Central memory CD8-positive, alpha-beta T cell (primary cell): ENCODE results near the gene CPSF6.
"Not testable (repeated sequence)": the region's sequence is repeated elsewhere in the genome, so short reads cannot be mapped to it uniquely, and the experiment has no call there.

Source experiments
- ATAC-seq: fragments of 150-1000 bp; cut with Tn5 transposase; replicated peaks from 2 replicates; pipeline ENCODE4 v1.10.0; 2022; ENCODE audit warnings: mild to moderate bottlenecking, moderate FRiP score, moderate number of reproducible peaks; ENCODE audit not compliant: poor library complexity, severe bottlenecking; ENCODE audit errors: extremely low read depth
- DNase-seq, 2 donors: peaks; one replicate each; pipeline ENCODE4 v3.0.0; 2021; ENCODE audit warnings: low spot score in 2 of 2
- H3K27ac Mint-ChIP-seq: one replicate; pipeline ENCODE4 v1.8.0; 2022; ENCODE audit warnings: low read depth, mild to moderate bottlenecking, moderate library complexity, mixed read lengths
- H3K27me3 Mint-ChIP-seq: one replicate; pipeline ENCODE4 v1.8.0; 2022; ENCODE audit warnings: mixed read lengths
- H3K36me3 Mint-ChIP-seq: one replicate; pipeline ENCODE4 v1.8.0; 2022; ENCODE audit warnings: mild to moderate bottlenecking, moderate library complexity, mixed read lengths; ENCODE audit not compliant: insufficient read depth
- H3K4me1 Mint-ChIP-seq: one replicate; pipeline ENCODE4 v1.8.0; 2022; ENCODE audit warnings: mixed read lengths
- H3K4me3 Mint-ChIP-seq: one replicate; pipeline ENCODE4 v1.8.0; 2022; ENCODE audit warnings: mild to moderate bottlenecking, moderate library complexity, mixed read lengths
- H3K9me3 Mint-ChIP-seq: one replicate; pipeline ENCODE4 v1.8.0; 2022; ENCODE audit warnings: mixed read lengths

The CPSF6 gene

GRCh38 chr12:69239352-69239921 is at the start of gene CPSF6:
TSS of gene CPSF6 (plus strand) at chr12:69239569. CDS start at chr12:69239647, 78 bp downstream.
- H3K36me3 Mint-ChIP-seq: peaks cover 20% of the 10 kb centered on the region
- peak within 1 kb of the TSS; percentile 99 for H3K27ac Mint-ChIP-seq
- H3K27me3 Mint-ChIP-seq: no peaks in the 10 kb centered on the region
- ATAC-seq (peak; percentile 90), DNase-seq (peak; percentile 91 to 92)
- peak within 1 kb of the TSS; percentile 100 for H3K4me3 Mint-ChIP-seq
- H3K9me3 Mint-ChIP-seq: no peaks in the 10 kb centered on the region
- peaks cover 38% of the 10 kb centered on the region for H3K4me1 Mint-ChIP-seq

GRCh38 chr12:69196302-69197288 is 42.8 kb upstream of the CPSF6 start:
- no peaks in the 10 kb centered on the region for H3K36me3 Mint-ChIP-seq
- H3K27ac Mint-ChIP-seq: no peak overlapping the region
- H3K4me3 Mint-ChIP-seq: no peak overlapping the region
- DNase-seq (no peak), ATAC-seq (no peak)
- no peaks in the 10 kb centered on the region for H3K4me1 Mint-ChIP-seq
- H3K27me3 Mint-ChIP-seq: no peaks in the 10 kb centered on the region
- peaks cover 29% of the 10 kb centered on the region for H3K9me3 Mint-ChIP-seq

GRCh38 chr12:69199976-69200375 is 39.4 kb upstream of the CPSF6 start:
- Mint-ChIP-seq H3K9me3 (peaks cover 33% of the 10 kb centered on the region), H3K27me3 (peaks cover 14% of the 10 kb centered on the region)
- not testable (repeated sequence) for H3K27ac Mint-ChIP-seq, H3K4me3 Mint-ChIP-seq, H3K4me1 Mint-ChIP-seq, DNase-seq, ATAC-seq, H3K36me3 Mint-ChIP-seq

- H3K27ac Mint-ChIP-seq: no peak overlapping the region
- no peaks in the 10 kb centered on the region for H3K4me1 Mint-ChIP-seq
- H3K36me3 Mint-ChIP-seq: no peaks in the 10 kb centered on the region
- H3K4me3 Mint-ChIP-seq: no peak overlapping the region
- no peak for DNase-seq
- no peak for ATAC-seq
- peaks cover 14% of the 10 kb centered on the region for H3K27me3 Mint-ChIP-seq
- peaks cover 26% of the 10 kb centered on the region for H3K9me3 Mint-ChIP-seq
These were observed 35.2 kb upstream of the CPSF6 start for GRCh38 chr12:69204191-69204590.

GRCh38 chr12:69210661-69211060 is 28.7 kb upstream of the CPSF6 start:
- Mint-ChIP-seq H3K27me3 (no peaks in the 10 kb centered on the region), H3K27ac (no peak overlapping the region), H3K9me3 (no peaks in the 10 kb centered on the region), H3K4me1 (no peaks in the 10 kb centered on the region), H3K36me3 (no peaks in the 10 kb centered on the region), H3K4me3 (no peak overlapping the region)
- no peak for DNase-seq
- ATAC-seq: no peak

GRCh38 chr12:69211160-69211559 is 28.2 kb upstream of the CPSF6 start:
- Mint-ChIP-seq H3K9me3 (no peaks in the 10 kb centered on the region), H3K4me3 (no peak overlapping the region), H3K36me3 (peaks cover 2% of the 10 kb centered on the region), H3K27me3 (no peaks in the 10 kb centered on the region), H3K4me1 (no peaks in the 10 kb centered on the region), H3K27ac (no peak overlapping the region)
- ATAC-seq (no peak), DNase-seq (no peak)

- ATAC-seq: no peak
- Mint-ChIP-seq H3K27me3 (no peaks in the 10 kb centered on the region), H3K27ac (no peak overlapping the region), H3K4me1 (no peaks in the 10 kb centered on the region), H3K4me3 (no peak overlapping the region), H3K36me3 (peaks cover 2% of the 10 kb centered on the region), H3K9me3 (no peaks in the 10 kb centered on the region)
- no peak for DNase-seq
These were observed 25.2 kb upstream of the CPSF6 start for GRCh38 chr12:69214169-69214568.

- no peak for DNase-seq
- Mint-ChIP-seq H3K4me1 (no peaks in the 10 kb centered on the region), H3K9me3 (no peaks in the 10 kb centered on the region), H3K27ac (no peak overlapping the region), H3K36me3 (no peaks in the 10 kb centered on the region), H3K4me3 (no peak overlapping the region), H3K27me3 (no peaks in the 10 kb centered on the region)
- ATAC-seq: no peak
These were observed 14.0 kb upstream of the CPSF6 start for GRCh38 chr12:69225251-69225910.

- Mint-ChIP-seq H3K36me3 (no peaks in the 10 kb centered on the region), H3K4me3 (no peak overlapping the region), H3K4me1 (no peaks in the 10 kb centered on the region), H3K27me3 (no peaks in the 10 kb centered on the region), H3K27ac (no peak overlapping the region), H3K9me3 (peaks cover 11% of the 10 kb centered on the region)
- DNase-seq (no peak), ATAC-seq (no peak)
These were observed 7.9 kb upstream of the CPSF6 start for GRCh38 chr12:69231479-69231878.

GRCh38 chr12:69238589-69239351 is 599 bp upstream of the CPSF6 start:
- ATAC-seq (peak; percentile 0), DNase-seq (no peak)
- Mint-ChIP-seq H3K27me3 (no peaks in the 10 kb centered on the region), H3K9me3 (no peaks in the 10 kb centered on the region), H3K4me1 (peaks cover 38% of the 10 kb centered on the region), H3K36me3 (peaks cover 20% of the 10 kb centered on the region), H3K27ac (peak overlapping the region; percentile 99), H3K4me3 (peak overlapping the region; percentile 100)

GRCh38 chr12:69239922-69240630 is 707 bp downstream of the CPSF6 start:
- peak; percentile 41 to 42 for DNase-seq
- no peaks in the 10 kb centered on the region for H3K27me3 Mint-ChIP-seq
- H3K4me1 Mint-ChIP-seq: peaks cover 38% of the 10 kb centered on the region
- ATAC-seq: peak; percentile 35
- H3K9me3 Mint-ChIP-seq: no peaks in the 10 kb centered on the region
- peak overlapping the region; percentile 99 for H3K27ac Mint-ChIP-seq
- peak overlapping the region; percentile 100 for H3K4me3 Mint-ChIP-seq
- peaks cover 20% of the 10 kb centered on the region for H3K36me3 Mint-ChIP-seq

GRCh38 chr12:69240631-69240995 is 1.2 kb downstream of the CPSF6 start:
- no peaks in the 10 kb centered on the region for H3K27me3 Mint-ChIP-seq
- peaks cover 20% of the 10 kb centered on the region for H3K36me3 Mint-ChIP-seq
- H3K4me1 Mint-ChIP-seq: peaks cover 42% of the 10 kb centered on the region
- no peaks in the 10 kb centered on the region for H3K9me3 Mint-ChIP-seq
- peak overlapping the region; percentile 100 for H3K4me3 Mint-ChIP-seq
- DNase-seq: no peak
- peak overlapping the region; percentile 99 for H3K27ac Mint-ChIP-seq
- no peak for ATAC-seq
